Cardiac muscle cell (in vitro differentiated cells and primary cell): ENCODE data around the gene CCR6. TPM values are rescaled to one million over a fixed set of nuclear protein-coding genes. Genes with fewer than 3 reads are reported as not detected.

Experiments used
- DNase-seq, 2 donors: peaks; one replicate each; pipeline versions ENCODE4 v3.0.0 to v3.0.0-alpha.2; 2010 to 2017; ENCODE audit warnings: low read depth in 1 of 2, low spot score in 1 of 2
- H3K27ac ChIP-seq: fragments of 200-600 bp; sonication (generic); 2 replicates; pipeline ENCODE4 v1.5.1; 2016
- H3K27me3 ChIP-seq: fragments of 200-600 bp; sonication (generic); 2 replicates; pipeline ENCODE4 v1.6.0; 2016; ENCODE audit warnings: control low read depth
- H3K36me3 ChIP-seq: fragments of 200-600 bp; sonication (generic); 2 replicates; pipeline ENCODE4 v1.5.1; 2016; ENCODE audit warnings: control low read depth
- H3K4me1 ChIP-seq: fragments of 200-600 bp; sonication (generic); 2 replicates; pipeline ENCODE4 v1.8.1; 2017; ENCODE audit warnings: low read depth, mild to moderate bottlenecking, mixed run types
- H3K4me3 ChIP-seq: fragments of 200-600 bp; sonication (generic); 2 replicates; pipeline ENCODE4 v1.5.1; 2016; ENCODE audit warnings: mild to moderate bottlenecking
- H3K9me3 ChIP-seq: fragments of 200-600 bp; sonication (generic); 2 replicates; pipeline ENCODE4 v1.5.1; 2017; ENCODE audit warnings: low read depth, mild to moderate bottlenecking, control low read depth
- CTCF ChIP-seq: IDR thresholded peaks from 2 replicates; pipeline ENCODE4 v1.5.1; 2012; ENCODE audit warnings: low read depth, mild to moderate bottlenecking, low read length
- polyA plus RNA-seq: library from polyadenylated mRNA; unstranded; fragments of >200 nt; fragmentation: Nextera tagmentation; extraction: Ambion mirVana; gene quantifications from 2 replicates; pipeline ENCODE4 v1.2.1, GENCODE V29; 2016
- total RNA-seq: library from RNA; depleted of rRNA; stranded (reverse); fragments of >200 nt; gene quantifications from 2 replicates; pipeline ENCODE4 v1.2.3, GENCODE V29; 2016

Gene CCR6
- total and polyA plus RNA-seq, 2 experiments from 2014 or later = not detected

- Histone ChIP-seq H3K4me3 (no peak overlapping the region), H3K36me3 (no peaks in the 10 kb centered on the region), H3K4me1 (no peaks in the 10 kb centered on the region), H3K27me3 (peaks cover 45% of the 10 kb centered on the region), H3K27ac (no peak overlapping the region), H3K9me3 (no peaks in the 10 kb centered on the region)
- no peak for TF ChIP-seq CTCF
- no peak for DNase-seq
Measured at GRCh38 chr6:167121335-167121841, 1.5 kb upstream of the CCR6 start.

GRCh38 chr6:167122041-167122826 is 662 bp upstream of the CCR6 start:
- no peak overlapping the region for H3K4me3 ChIP-seq
- no peak for DNase-seq
- H3K27me3 ChIP-seq = peaks cover 53% of the 10 kb centered on the region

GRCh38 chr6:167124753-167125152 is 1.9 kb downstream of the CCR6 start:
- Histone ChIP-seq H3K27ac (no peak overlapping the region), H3K27me3 (peaks cover 69% of the 10 kb centered on the region), H3K36me3 (no peaks in the 10 kb centered on the region), H3K4me1 (no peaks in the 10 kb centered on the region), H3K9me3 (no peaks in the 10 kb centered on the region), H3K4me3 (no peak overlapping the region)
- TF ChIP-seq CTCF = no peak
- DNase-seq = no peak

More at GRCh38 chr6:167122041-167122826, 662 bp upstream of the CCR6 start:
- TF ChIP-seq CTCF = no peak
- H3K4me1 ChIP-seq = no peaks in the 10 kb centered on the region
- H3K9me3 ChIP-seq = no peaks in the 10 kb centered on the region
- H3K27ac ChIP-seq = no peak overlapping the region
- H3K36me3 ChIP-seq = no peaks in the 10 kb centered on the region

GRCh38 chr6:167125410-167125809 is 2.5 kb downstream of the CCR6 start:
- H3K4me1 ChIP-seq = no peaks in the 10 kb centered on the region
- no peak overlapping the region for H3K27ac ChIP-seq
- TF ChIP-seq CTCF = no peak
- DNase-seq = no peak
- no peaks in the 10 kb centered on the region for H3K36me3 ChIP-seq
- H3K9me3 ChIP-seq = no peaks in the 10 kb centered on the region
- H3K27me3 ChIP-seq = peaks cover 75% of the 10 kb centered on the region
- no peak overlapping the region for H3K4me3 ChIP-seq

- H3K27me3 ChIP-seq = peaks cover 75% of the 10 kb centered on the region
- H3K4me3 ChIP-seq = no peak overlapping the region
- no peak for DNase-seq
- no peaks in the 10 kb centered on the region for H3K9me3 ChIP-seq
- no peaks in the 10 kb centered on the region for H3K36me3 ChIP-seq
- no peak overlapping the region for H3K27ac ChIP-seq
- TF ChIP-seq CTCF = no peak
- no peaks in the 10 kb centered on the region for H3K4me1 ChIP-seq
Measured at GRCh38 chr6:167125855-167126349, 3.0 kb downstream of the CCR6 start.
